PC-9 (cell line): Measurements from ENCODE around the gene PLXDC2.

Source experiments
- CTCF ChIP-seq: fragments of 200-600 bp; sonication (generic); conservative IDR thresholded peaks from 2 replicates; pipeline ENCODE4 v1.6.1; 2017; ENCODE audit warnings: mixed run types, antibody characterized with exemption, mild to moderate bottlenecking, moderate library complexity
- EZH2 ChIP-seq: fragments of 200-600 bp; sonication (generic); IDR thresholded peaks from 2 replicates; pipeline ENCODE4 v1.8.0; 2017; ENCODE audit warnings: antibody characterized with exemption, low read depth

- TF ChIP-seq EZH2, result no peak
- no peak for TF ChIP-seq CTCF
These were observed 86.2 kb downstream of the PLXDC2 start for GRCh38 chr10:19902456-19902855.
